ENCODE data around the gene NRCAM.

The NRCAM gene

GRCh38 chr7:108130261-108130660, 326.0 kb downstream of the NRCAM start, which contains the start of gene LAMB4:
Gene LAMB4, minus strand, starts transcription at chr7:108130361. Its CDS starts 7,197 bp downstream, at chr7:108123164.
- DNase-seq (ENCODE audit: low read depth in 2 of 2): no peak

DNA sequence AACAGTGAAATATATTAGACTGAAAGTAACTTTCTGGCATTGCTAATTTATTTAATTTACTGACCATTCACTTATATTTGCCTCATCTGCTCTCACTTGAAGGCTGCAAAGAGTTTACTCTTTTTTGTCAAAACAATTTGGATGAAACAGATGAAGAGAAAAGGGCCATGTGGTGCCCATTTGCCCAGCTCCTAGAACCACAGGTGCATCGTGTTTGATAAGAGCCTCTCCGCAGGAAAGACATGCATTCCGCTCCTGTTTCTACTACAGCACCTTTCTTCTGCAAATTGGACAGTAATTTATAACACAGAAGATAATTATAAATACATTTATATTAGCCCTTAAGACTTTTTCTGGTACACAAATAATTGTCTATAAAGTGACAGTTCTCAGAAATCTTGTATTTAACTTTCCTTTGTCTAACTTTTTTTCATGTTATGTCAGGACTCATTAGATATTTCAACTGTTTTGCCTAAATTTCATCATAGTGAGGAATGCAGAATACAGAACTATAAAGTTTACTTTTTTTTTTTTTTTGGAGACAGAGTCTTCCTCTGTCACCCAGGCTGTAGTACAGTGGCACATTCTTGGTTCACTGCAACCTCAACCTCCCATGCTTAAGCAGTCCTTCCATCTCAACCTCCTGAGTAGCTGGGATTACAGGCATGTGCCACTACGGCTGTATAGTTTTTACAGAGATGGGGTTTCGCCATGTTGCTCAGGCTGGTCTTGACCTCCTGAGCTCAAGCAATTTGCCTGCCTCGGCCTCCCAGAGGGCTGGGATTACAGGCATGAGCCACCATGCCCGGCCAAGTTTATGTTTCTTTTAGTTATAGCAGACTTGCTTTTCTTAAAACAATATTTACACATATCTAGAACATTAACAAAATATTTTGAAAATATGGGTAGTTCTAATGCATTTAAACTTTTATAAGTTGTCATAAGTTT, 326.9 kb downstream of the NRCAM start:
- DNase-seq (ENCODE audit: low read depth in 2 of 2): no peak

- no peak for DNase-seq (ENCODE audit: low read depth in 2 of 2)
These were observed 327.7 kb downstream of the NRCAM start for GRCh38 chr7:108128514-108128913.

DNA sequence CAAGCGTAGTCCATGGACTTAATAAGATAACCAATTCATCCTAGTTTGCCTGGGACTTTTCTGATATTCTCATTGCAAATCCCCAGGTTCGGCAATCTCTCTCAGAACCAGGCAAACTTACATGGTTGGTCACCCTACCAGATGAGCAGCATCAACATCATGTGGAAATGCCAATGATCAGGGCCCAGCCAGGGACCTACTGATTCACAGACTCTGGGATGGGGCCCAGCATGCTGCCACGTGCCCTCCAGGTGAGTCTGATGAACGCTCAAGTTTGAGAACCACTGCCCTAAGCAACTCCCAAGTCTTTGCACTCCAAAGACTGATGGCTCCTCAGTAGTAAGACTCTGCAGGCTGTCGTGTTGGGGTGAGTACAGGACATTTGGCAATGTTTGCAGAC, 328.8 kb downstream of the NRCAM start:
- no peak for DNase-seq (ENCODE audit: low read depth in 2 of 2)

DNA sequence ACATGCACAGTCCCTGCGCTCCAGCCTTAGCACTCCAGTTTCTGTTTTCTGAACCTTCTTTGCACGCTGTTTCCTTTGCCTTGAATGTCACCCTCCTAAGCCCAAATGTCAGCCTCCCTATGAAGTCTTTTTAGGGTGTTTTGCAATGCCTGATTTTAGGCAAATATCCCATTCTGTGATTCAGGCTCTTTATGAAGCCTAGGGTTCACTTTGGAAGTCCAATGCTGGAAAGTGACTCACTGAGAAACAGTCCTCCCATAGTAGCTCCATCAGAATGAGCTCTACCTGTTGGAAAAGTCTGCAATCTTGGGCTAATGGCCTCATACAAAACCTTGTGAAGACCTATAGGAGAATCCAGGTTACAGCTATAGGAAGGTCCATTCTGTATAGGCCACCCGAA, 331.4 kb downstream of the NRCAM start:
- DNase-seq (ENCODE audit: low read depth in 2 of 2): no peak

- no peak for DNase-seq (ENCODE audit: low read depth in 2 of 2)
These were observed 334.1 kb downstream of the NRCAM start for GRCh38 chr7:108122181-108122580.

DNA sequence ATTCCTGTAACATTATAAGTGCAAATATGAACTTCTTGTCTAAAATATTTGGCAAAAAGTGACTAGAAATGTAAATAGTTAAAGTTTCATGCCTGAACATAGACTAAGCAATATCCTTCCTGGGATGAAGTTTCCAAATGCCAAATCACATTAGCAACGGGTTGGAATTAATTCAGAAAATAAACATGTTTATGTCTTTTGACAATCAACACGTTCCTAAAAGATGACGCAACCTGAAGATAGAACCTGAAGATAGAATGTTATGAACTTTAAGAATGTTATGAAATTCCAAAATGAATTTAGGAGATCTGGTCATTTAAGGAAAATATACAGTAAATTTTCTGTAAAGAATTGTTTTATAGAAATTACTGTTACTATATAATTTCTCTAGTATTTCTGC, 335.3 kb downstream of the NRCAM start:
- no peak for DNase-seq (ENCODE audit: low read depth in 2 of 2)

- no peak for DNase-seq (ENCODE audit: low read depth in 2 of 2)
These were observed 336.0 kb downstream of the NRCAM start for GRCh38 chr7:108120196-108120595.

DNA sequence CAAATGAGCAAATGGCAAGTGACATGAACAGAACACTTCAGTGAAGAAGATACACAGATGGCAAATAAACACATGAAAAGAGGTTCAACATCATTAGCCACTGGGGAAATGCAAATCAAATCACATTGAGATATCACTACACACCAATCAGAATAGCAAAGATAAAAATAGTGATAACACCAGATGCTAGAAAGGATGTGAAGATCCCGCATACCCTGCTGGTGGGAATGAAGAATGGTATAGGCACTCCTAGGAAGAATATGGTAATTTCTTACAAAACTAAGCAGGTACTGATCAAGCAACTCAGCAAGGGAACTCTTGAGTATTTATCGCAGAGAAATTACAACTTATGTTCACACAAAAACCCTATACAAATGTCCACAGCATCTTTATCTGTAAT, 337.3 kb downstream of the NRCAM start:
- DNase-seq (ENCODE audit: low read depth in 2 of 2): no peak

GRCh38 chr7:108114117-108114841, 342.0 kb downstream of the NRCAM start:
- no peak for DNase-seq (ENCODE audit: low read depth in 2 of 2)

GRCh38 chr7:108112683-108113082, 343.6 kb downstream of the NRCAM start:
- no peak for DNase-seq (ENCODE audit: low read depth in 2 of 2)

DNA sequence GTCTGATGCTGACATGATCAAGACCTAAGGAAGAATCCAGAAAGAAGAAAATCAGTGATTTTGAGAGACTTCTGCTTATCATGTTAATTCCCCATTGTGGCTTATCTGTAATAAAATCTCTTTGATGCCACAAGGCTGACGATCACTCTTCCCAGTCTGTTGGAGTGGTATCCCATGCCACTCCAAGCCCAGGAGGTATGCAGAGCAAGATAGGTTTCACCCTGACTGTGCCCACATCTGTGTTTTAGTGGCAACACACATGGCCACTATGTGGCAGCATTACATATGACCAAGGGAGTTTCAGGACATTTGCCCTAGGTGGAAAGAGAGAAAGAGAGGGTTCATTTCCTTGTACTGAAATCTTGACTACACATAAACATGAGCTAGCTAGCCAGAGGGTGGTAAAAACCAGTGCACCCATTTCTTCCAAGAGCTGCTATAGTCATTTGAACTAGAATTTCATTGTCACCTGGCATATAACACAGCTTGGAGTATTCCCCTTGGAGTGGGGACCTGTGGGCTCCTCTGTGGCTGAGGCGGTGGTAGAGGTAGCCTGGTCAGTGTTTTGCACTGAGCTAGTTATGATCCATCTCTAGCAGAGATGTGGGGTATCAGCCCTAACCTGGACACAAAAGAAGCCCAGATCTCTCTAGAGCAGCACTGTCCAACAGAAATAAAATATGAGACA, 346.9 kb downstream of the NRCAM start:
- DNase-seq (ENCODE audit: low read depth in 2 of 2): no peak

DNA sequence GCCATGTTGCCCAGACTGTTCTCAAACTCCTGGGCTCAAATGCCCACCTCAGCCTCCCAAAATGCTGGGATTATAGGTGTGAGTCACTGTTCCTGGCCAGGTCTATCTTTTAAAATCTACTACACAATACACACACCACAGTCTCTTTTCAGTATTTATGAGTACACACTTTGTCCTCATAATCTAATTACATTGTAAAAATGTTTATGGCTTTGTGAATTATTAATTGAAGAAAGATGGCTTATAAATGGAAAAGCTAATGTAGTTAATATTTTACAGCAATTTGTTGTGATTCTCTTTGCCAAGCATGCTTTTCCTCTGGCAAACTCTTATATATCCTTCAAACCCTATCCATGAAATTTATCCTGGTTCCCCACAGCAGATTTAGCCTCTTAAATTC, 348.1 kb downstream of the NRCAM start:
- DNase-seq (ENCODE audit: low read depth in 2 of 2): no peak

GRCh38 chr7:108104324-108104723, 351.9 kb downstream of the NRCAM start:
- no peak for DNase-seq (ENCODE audit: low read depth in 2 of 2)

GRCh38 chr7:108103558-108104298, 352.5 kb downstream of the NRCAM start:
- DNase-seq (ENCODE audit: low read depth in 2 of 2): no peak

DNA sequence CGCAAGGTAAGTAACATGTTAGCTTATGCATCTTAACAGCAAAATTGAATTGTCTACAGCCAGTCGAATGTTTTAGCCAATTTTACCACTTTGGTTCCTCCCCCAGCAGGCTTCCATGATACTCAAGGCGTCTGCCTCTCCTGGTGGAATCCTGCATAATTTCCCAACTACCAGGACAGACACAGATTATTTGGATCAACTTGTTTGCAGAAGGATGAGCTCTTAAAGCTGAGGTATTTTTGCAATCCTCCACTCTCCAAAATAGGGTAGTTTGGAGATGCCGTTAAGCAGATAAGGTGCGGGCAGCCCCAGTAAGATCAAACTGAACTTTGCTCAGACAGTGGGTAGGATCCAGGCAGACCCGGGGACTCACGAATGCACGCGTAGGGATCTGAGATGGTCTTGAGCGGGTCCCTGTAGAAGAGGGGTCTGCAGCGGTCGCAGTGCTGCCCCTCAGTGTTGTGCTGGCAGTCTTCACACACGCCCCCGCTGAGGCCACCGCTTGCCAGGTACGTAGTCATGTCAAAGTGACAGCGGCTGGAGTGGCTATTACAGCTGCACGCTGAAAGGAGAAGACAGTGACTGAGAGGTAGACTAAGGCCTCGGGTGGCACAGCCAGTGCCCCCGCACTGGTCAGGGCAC, 353.4 kb downstream of the NRCAM start:
- no peak for DNase-seq (ENCODE audit: low read depth in 2 of 2)

- no peak for DNase-seq (ENCODE audit: low read depth in 2 of 2)
These were observed 354.5 kb downstream of the NRCAM start for GRCh38 chr7:108101759-108102158.

GRCh38 chr7:108099713-108100112, 356.5 kb downstream of the NRCAM start:
- no peak for DNase-seq (ENCODE audit: low read depth in 2 of 2)

- DNase-seq (ENCODE audit: low read depth in 2 of 2): no peak
These were observed 358.5 kb downstream of the NRCAM start for GRCh38 chr7:108097703-108098102.
